T-helper 22 cell (primary cell): ENCODE results near the gene CFAP251.
"Not testable (repeated sequence)": the region's sequence is repeated elsewhere in the genome, so short reads cannot be mapped to it uniquely, and the experiment has no call there.

Source experiments
- DNase-seq: peaks from one replicate; pipeline ENCODE4 v3.0.0-alpha.2; 2020; ENCODE audit warnings: low read depth

The CFAP251 gene

DNA sequence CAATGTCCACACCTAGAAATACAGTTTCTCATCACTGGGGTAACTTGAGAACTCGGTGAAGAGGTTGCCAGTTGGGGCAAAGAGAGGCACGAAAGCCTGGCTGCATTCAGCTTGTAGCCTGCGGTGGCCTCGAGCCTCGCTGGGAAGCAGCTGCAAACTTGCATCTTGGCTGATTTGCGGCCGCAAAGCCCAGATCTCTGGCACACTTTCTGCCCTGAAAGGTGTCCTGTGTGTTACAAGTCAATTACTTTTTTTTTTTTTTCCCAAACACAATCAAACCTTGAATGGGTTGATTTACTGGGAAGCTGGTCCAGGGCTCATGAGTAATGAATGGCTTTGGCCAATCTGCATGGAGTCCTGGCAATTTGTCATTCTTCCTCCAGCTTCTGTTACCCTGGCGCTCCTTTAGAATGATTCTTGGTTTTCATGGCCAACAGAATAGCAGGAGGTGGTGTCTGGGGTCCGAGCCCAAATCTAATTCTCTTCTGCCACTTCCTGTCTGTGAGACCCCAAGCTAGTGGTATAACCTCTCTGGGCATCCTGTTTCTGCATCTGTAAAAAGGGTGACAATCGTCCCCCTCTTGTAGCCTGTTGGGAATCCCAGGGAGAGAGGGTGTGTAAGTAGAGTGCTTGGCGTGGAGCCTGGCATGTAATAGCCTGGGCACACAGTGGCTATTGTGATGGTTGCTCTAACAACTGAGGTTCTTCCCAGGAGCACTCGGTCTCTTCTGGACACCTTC is 109.9 kb downstream of the CFAP251 start:
- DNase-seq: no peak

DNA sequence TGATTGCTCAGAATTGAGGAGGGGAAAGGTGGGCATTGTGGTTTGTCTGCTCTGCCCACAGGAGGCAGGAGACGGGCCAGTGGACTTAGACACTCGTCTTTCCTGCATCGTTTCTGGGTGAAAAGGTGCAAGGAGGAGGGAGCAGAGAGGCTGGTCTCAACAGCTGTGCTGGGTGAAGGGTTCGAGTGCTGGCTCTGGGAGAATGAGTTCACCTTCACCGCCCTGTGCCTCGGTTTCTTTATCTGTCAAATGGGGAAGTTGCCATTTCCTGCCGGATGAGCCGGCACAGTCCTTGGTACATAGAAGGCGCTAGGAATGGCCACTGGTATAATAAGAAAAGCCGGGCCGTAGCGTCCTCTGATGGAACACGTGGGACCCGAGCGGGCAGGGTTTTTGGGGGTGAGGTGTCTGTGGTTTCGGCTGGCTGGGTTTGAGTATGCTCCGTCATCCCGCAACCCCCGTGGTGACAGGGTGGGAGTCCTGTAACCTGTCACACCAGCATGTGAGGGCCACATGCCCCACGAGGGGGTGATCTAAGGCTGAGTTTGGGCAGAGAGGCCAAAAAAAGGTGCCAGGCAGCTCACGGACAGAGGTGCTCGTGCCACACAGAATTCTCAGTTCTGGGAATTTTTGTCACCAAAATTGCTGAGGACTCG is 110.6 kb downstream of the CFAP251 start:
- no peak for DNase-seq

DNA sequence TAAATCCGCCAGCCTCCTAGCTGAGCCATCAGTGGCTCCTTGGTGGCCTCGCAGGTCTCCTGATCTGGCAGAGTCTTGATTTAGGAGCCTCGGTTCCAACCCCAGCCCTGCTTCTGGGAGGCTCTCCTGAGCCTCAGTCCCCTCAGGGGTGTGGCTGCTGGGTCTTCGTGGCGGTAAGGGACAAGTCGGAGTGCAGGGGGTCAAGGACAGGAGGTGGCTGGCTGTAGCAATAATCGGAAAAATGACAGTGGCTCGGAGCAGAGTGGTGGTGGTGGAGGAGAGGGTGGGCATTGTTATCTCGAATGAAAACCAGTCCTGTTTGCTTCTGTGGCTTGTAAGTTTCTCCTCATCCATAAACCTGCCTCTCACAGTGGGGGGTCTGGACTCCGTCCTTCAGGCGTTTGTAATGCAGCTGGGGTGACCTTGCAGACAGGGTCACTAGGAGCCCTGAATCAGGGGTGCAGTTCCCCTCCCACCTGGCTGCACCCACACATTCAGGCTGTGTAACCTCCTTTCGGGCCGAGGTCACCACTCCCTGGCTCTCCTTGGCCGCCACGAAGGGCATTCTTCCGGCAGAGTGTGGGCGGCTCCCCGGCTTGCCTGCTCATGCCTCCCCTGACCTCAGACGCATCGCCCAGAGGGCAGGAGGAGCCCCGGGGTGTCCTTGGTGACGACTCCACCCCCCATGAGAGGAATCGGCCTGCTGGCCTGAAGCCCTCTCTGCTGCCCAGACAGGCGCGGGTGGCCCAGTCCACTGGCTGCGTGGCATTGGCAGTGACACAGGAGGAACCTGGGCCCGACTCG is 111.4 kb downstream of the CFAP251 start:
- DNase-seq: no peak

DNA sequence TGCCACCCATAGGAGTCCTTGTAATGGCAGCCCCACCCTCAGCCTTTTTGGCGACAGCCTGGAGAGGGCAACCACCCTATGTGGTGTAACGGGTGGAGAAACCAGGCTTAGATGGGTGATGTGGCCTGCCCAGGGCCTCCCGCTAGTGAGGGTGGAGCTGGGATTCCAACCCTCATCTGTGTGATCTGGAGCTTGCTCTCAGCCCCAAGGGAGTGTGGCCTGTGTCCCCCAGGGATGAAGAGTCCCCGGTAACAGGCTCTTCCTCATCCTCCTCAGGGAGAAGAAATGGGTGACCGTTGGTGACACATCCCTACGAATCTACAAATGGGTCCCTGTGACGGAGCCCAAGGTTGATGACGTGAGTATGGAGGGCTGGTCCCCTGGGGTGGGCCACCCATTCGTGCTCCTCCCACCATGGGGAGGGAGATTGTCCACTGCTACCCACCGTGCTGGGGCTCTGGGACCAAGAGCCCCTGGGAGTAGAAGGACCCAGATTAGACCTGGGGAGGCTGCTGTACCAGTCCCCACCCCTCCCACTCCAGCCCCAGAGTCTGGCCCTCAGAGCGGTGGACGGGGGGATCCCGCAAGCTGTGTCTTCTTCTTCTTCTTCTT is 112.1 kb downstream of the CFAP251 start:
- no peak for DNase-seq

DNA sequence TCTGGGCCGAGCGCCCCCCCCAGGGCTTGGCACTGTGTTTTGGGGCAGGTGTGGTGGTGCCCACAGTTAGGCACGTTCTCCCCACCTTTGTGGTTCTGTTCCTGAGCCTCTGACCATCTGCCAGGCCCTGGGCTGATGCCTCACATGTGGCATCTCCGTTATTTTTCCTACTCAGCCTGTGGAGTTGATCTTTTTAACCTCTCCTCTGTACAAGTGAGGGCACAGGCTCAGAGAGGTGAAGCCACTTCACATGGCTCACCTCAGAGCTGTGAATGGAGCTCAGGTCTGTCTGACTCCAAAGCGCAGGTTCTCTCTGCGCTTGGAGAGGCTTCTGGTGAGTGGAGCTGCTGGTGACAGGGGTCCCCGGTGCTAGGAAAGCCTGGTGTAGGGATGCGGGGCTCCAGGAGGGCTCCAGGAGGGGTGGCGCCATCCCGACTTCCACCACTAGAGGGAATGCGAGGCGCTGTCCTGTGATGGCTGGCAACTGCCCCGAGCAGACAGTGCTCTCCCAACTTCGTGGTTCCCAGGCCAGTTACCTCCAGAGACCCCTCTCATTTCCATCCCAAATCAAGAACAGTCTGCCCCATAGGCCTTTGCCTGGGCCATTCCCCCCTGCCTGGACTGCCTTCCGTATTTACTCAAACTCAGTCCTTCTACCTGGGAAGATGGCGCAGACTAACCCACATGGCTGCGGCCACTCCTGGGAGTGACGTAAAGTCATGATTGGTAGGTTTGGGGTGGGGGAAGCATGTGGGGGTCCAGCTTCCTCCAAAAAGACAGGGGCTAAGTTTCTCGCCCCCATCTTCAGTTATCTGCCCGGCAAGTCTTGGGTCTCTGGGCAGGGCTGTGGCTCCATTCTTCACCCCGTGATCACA is 113.2 kb downstream of the CFAP251 start:
- no peak for DNase-seq

DNA sequence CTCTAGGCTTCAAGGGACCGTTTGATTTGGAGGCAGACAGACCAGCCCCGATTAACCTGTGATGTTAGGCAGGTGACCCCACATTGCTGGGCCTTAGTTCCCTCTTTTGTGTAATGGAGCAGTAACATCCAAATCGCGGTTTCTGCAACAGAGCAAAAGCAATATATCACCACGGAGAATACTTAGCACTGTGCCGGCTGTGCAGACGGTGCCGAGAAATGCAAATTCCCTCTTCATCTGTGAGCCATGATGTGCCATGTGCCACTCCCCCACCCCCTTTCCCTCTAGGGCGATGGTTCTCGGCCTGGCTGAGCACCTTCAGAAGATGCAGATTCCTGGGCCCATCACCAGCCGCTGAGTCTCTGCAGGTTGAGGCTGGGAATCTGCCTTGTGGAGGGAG is 114.2 kb downstream of the CFAP251 start:
- no peak for DNase-seq

DNA sequence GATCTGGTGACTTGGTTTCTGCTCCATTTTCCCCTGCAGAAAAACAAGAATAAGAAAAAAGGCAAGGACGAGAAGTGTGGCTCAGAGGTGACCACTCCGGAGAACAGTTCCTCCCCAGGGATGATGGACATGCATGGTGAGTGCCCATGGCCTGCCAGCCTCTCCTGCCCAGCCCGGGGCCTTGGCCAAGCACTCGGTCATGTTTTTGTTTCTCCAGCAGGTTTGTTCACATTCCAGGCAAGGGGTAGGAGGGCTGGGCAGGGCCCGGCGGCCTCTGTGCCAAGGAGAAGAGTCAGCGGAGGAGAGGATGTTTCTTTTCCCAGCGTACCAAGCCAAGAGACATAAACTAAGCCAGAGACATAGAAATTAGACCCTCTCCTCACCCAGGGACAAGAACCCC is 116.9 kb downstream of the CFAP251 start:
- DNase-seq: no peak

DNA sequence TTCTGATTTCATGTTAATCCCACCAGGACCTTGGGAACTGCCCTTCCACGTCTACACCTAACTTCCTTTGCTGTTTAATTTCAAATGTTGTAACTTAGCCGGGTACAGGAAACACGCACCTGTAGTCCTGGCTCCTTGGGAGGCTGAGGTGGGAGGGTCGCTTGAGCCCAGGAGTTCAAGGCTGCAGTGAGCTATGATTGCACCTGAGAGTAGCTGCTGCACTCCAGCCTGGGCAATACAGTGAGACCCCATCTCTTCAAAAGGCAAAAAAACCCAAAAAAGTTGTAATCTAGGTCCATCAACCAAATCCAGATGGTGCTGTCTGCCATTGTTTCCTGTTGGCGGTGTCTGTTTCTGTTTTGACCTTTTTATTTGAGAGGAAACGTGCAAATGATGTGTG is 117.8 kb downstream of the CFAP251 start:
- DNase-seq: no peak

DNA sequence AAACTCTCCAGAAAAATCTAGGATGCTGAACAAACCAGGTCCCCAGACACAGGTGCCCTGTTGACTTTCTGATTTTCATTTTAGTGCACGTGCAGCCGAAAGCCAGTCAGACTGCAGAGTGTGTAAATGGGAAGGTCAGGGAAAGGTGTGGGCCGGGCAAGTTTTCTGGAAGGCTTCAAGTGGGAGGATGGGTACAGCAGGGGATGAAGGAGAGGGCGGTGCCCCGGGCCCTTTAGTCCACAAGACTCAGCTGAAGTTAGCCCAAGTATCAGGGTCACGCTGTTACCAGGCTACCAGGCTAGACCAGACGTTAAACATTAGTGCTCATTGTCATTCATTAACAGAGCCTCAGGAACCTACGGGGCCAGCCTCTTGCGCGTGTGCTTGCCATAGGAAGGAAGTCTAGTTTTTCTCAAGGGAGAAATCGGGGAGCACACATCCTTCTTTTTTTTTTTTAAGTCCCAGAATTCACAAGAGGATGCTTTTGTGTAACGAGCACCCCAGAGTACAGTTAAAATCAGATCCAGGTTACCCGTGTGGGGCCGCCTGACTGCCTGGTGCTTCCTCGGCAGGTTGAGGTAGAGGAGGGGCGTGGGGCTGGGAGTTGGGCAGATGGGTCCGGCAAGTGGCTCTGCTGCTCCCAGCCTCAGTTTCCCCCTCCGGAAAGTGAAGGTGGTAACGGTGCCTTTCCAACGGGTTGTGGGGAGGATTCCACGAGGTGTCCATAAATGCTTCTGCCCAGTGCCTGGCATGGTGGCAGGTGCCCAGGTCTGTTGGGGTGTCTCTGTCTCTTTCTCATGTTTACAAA is 122.4 kb downstream of the CFAP251 start:
- DNase-seq: no peak

DNA sequence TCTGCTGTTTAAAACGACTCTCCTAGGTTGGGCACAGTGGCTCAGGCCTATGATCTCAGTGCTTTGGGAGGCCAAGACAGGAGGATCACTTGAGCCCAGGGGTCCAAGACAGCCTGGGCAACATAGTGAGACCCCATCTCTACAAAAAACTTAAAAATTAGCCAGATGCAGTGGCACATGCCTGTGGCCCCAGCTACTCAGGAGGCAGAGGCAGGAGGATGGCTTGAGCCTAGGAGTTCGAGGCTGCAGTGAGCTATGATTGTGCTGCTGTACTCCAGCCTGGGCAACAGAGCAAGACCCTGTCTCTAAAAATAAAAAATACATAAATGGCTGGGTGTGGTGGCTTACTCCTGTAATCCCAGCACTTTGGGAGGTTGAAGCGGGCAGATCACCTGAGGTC is 123.1 kb downstream of the CFAP251 start:
- not testable (repeated sequence) for DNase-seq

DNA sequence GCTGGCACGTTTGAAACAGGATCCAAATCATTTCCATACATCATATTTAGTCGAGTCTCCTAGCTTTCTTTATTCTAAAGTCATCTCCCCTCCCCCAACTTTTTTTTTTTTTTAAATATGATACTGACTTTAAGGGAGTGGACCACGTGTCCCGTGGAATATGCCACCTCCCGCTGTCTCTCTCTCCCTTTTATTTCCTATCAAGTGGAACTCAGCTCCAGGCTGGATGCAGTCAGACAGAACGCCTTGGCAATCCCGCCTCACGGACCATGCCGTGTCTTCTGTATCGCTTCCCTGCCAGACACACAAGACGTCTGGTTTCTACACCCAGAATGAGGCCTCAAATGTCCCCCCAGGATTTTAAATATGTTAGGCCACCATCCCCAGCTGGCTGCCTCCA is 124.5 kb downstream of the CFAP251 start:
- DNase-seq: no peak

DNA sequence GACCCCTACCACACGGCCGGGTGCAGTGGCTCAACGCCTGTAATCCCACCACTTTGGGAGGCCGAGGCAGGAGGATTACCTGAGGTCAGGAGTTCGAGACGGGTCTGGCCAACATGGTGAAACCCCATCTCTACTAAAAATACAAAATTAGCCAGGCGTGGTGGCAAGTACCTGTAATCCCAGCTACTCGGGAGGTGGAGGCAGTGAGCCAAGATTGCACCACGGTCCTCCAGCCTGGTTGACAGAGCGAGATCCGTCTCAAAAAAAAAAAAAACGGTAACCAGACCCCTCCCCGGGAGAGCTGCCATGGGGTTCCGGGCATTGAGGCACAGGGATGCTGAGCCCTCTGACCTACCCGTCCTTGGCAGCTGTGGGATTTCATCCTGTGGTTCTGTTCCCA is 125.1 kb downstream of the CFAP251 start:
- no peak for DNase-seq

DNA sequence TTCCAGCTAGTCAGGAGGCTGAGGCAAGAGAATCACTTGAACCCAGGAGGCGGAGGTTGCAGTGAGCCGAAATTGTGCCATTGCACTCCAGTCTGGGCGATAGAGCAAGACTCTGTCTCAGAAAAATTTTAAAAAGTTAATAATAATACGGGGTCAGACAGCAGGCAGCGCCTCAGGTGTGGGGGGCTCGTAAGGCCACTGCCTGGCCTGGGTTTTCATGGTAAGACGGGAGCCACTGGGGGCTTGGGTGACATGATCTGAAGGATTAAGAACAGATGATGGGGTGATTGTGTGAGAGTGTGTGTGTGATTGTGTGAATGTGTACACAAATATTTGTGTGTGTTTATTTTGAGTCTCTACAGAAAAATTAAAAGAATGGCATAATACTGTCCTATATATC is 126.9 kb downstream of the CFAP251 start:
- no peak for DNase-seq

DNA sequence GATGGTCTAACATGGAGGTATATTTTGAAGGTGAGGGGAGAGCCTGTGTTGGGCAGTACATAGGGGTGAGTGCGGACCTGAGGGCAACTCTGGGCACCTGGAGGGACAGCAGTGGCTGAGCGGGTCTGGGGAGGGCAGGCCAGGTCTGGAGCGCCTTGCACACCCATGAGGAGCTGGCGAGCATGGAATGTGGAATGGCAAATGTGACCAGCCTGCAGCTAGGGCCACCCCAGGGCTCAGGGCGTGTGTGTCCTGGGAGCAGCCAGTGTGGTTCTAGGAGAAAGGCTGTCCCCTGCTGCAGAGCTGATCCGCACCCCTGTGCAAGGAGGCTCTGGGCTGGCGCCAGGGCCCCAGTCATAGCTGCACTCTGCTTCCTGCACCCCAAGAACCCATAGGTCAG is 127.8 kb downstream of the CFAP251 start:
- DNase-seq: no peak

DNA sequence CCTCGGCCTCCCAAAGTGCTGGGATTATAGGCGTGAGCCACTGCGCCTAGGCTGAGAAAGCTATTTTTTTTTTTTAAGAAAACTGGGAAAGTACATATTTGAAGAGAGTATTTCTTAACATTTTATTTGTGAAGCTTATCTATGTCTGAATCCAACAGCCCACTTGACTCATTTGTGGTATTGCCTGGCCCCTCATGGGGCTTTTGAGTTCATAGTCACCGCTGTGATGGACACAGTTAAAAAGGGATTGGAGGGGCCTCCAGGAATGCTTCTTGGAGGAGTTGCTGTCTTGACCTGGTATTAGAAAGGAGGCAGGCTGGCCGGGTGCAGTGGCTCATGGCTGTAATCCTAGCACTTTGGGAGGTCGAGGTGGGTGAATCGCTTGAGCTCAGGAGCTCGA is 129.8 kb downstream of the CFAP251 start:
- DNase-seq: no peak

DNA sequence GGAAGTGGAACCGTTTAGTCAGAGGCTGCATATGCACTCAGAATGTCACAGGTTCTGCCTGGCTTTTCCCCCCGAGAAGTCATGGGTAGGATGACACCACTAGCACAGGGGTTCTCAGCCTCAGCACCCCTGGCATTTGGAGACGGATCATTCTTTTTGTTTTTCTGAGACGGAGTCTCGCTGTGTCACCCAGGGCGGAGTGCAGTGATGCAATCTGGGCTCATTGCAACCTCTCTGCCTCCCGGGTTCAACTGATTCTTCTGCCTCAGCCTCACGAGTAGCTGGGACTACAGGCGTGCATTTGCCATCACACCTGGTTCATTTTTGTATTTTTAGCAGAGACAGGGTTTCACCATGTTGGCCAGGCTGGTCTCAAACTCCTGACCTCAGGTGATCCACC is 131.4 kb downstream of the CFAP251 start:
- DNase-seq: no peak

DNA sequence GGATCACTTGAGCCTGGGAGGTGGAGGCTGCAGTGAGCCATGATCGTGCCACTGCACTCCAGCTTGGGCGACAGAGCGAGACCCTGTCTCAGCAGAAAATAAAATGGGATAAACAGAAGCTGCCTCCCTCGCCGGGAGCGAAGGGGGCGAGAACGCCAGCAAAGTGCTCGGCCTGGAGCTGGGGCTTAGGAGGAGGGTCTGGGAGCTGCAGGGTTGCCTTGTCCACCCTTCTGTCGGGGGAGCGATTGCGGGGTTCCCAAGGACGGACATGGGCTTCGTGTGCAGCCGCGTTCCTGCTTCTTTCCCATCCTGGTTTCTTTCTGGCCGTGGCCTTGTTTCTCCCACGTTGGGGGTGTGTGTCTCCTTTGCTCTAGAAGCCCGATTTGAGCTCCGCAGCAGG is 132.3 kb downstream of the CFAP251 start:
- DNase-seq: no peak

DNA sequence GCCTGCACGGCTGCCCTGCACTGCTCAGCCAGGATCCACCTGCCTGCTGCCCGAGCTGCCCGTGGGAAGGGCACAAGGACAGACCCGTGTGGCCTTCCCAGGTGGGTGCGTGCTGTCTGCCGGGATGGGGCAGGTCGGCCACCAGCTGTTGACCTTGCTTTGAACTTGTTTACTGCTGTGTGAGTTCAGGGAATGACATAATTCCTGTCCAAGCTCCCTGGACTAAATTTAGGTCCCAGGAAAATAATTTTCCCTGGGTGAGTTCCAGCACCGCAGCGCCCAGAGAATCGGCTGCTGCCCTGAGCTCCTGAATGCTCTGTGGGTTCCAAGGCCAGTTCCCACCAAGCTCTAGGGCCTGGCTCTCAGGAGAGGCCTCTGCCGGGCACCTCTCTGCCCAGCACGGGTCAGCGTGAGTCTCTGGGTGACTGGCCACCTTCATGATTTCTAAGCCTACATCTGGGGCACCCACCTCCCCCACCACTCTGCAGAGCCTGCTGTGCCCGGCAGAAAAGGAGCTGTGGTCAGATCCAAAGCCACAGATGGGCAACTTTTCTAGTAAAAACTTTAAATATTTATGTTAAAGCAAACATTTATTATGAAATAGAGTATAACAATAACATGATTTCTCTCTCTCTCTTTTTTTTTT is 133.0 kb downstream of the CFAP251 start:
- no peak for DNase-seq

DNA sequence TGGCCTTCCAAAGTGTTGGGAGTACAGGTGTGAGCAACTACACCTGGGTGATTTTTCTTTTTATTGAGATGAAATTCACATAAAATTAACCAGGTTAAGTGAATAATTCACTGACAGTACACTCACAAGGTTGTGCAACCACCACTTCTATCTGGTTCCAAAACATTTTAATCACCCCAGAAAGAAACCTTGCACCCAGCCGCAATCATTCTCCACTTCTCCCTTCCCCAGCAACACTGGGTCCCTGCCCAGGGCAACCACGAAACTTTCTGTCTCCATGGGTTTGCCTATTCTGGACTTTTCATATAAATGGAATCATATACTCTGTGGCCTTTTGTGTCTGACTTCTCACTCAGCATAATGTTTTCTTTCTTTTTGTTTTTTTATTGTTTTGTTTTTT is 133.9 kb downstream of the CFAP251 start:
- no peak for DNase-seq
